NB4 (cell line): ENCODE measurements around the gene WFIKKN2.

ENCODE experiments used
- CTCF ChIP-seq: IDR thresholded peaks from one replicate; pipeline ENCODE4 v1.5.1; 2012; ENCODE audit warnings: low read depth, low read length
- MAX ChIP-seq: IDR thresholded peaks from 2 replicates; pipeline ENCODE4 v1.6.1; 2011; ENCODE audit warnings: low read depth, low read length
- MYC ChIP-seq: IDR thresholded peaks from 2 replicates; pipeline ENCODE4 v1.6.1; 2011; ENCODE audit warnings: low read depth, low read length
- POLR2A ChIP-seq: IDR thresholded peaks from 2 replicates; pipeline ENCODE4 v1.6.1; 2011; ENCODE audit warnings: mild to moderate bottlenecking; ENCODE audit not compliant: insufficient read length; ENCODE audit errors: extremely low read depth

GRCh38 chr17:50802609-50803571 lies 32.5 kb upstream of the WFIKKN2 start:
- TF ChIP-seq CTCF (no peak), MAX (no peak), POLR2A (no peak), MYC (no peak)
